K562 (cell line): Measurements from ENCODE around the gene MRPL41. TPM values are rescaled to one million over a fixed set of nuclear protein-coding genes. Genes with fewer than 3 reads are reported as not detected.
A peak's percentile ranks its signal among the peaks of the same experiment; 100 is the strongest.

Experiments used
- BRCA1 ChIP-seq, 2 experiments: fragments of 450-650 bp in 1 of 2; sonication (generic) in 1 of 2; formaldehyde crosslinking in 1 of 2; IDR thresholded peaks; 2 replicates each; pipeline versions ENCODE4 v1.5.0 to v1.6.1; 2017 to 2020; ENCODE audit warnings: mild to moderate bottlenecking in 1 of 2, missing genetic modification reagents in 1 of 2
- DACH1 ChIP-seq: fragments of 450-650 bp; IDR thresholded peaks from 2 replicates; pipeline ENCODE4 v1.6.1; 2018; ENCODE audit not compliant: partially characterized antibody
- EP400 ChIP-seq: fragments of 450-650 bp; IDR thresholded peaks from 2 replicates; pipeline ENCODE4 v1.6.1; 2017; ENCODE audit warnings: antibody characterized with exemption, mild to moderate bottlenecking, moderate library complexity
- ERF ChIP-seq: fragments of 450-650 bp; formaldehyde crosslinking; IDR thresholded peaks from 2 replicates; pipeline ENCODE4 v1.4.0; 2020; ENCODE audit warnings: mild to moderate bottlenecking, mixed read lengths
- LCOR ChIP-seq: sonication (generic); formaldehyde crosslinking; IDR thresholded peaks from 2 replicates; pipeline ENCODE4 v1.8.0; 2022; ENCODE audit warnings: mild to moderate bottlenecking, missing genetic modification reagents
- MCM3 ChIP-seq: fragments of 450-650 bp; IDR thresholded peaks from 2 replicates; pipeline ENCODE4 v1.6.1; 2016
- NFE2L1 ChIP-seq: fragments of 450-650 bp; IDR thresholded peaks from 2 replicates; pipeline ENCODE4 v1.6.1; 2016; ENCODE audit warnings: missing genetic modification characterization, low read depth, mild to moderate bottlenecking, missing compliant biosample characterization, moderate library complexity, borderline replicate concordance
- NR2F6 ChIP-seq: fragments of 450-650 bp; formaldehyde crosslinking; IDR thresholded peaks from 2 replicates; pipeline ENCODE4 v1.4.0; 2020; ENCODE audit warnings: mild to moderate bottlenecking
- OTX1 ChIP-seq: fragments of 450-650 bp; formaldehyde crosslinking; IDR thresholded peaks from 2 replicates; pipeline ENCODE4 v1.4.0; 2022; ENCODE audit warnings: mild to moderate bottlenecking
- PCBP1 ChIP-seq: fragments of 200-400 bp; formaldehyde crosslinking; IDR thresholded peaks from 2 replicates; pipeline ENCODE4 v1.6.1; 2018; ENCODE audit warnings: mild to moderate bottlenecking, low read depth, low read length; ENCODE audit not compliant: poor library complexity, severe bottlenecking
- SPI1 ChIP-seq: IDR thresholded peaks from 2 replicates; pipeline ENCODE4 v1.6.1; 2011; ENCODE audit warnings: low read depth, low read length, control low read depth, borderline replicate concordance
- ZFP30 ChIP-seq: fragments of 250-450 bp; sonication (Bioruptor Pico); IDR thresholded peaks from 2 replicates; pipeline ENCODE4 v1.8.0; 2022; ENCODE audit warnings: moderate library complexity, mild to moderate bottlenecking, inconsistent platforms, borderline replicate concordance
- ZNF121 ChIP-seq: sonication (generic); formaldehyde crosslinking; conservative IDR thresholded peaks from 2 replicates; pipeline ENCODE4 v1.8.0; 2022; ENCODE audit warnings: missing genetic modification reagents
- ZNF75A ChIP-seq: fragments of 450-650 bp; formaldehyde crosslinking; IDR thresholded peaks from 2 replicates; pipeline ENCODE4 v1.4.0; 2020; ENCODE audit warnings: mild to moderate bottlenecking
- polyA plus RNA-seq, 8 experiments: library from polyadenylated mRNA; depleted of rRNA in 4 of 8; stranded (reverse) in 5 of 8; unstranded in 3 of 8; fragments of >200 nt; fragmentation: Nextera tagmentation in 2 of 8; fragmentation: Illumina TruSeq in 1 of 8; extraction: Ambion mirVana in 2 of 8; extraction: Trizol in 1 of 8; gene quantifications; 2 replicates each; pipeline versions ENCODE4 v1.2.1 to v1.2.3, GENCODE V29; 2011 to 2014; ENCODE audit warnings: inconsistent platforms in 1 of 8, missing spikeins in 1 of 8
- total RNA-seq, 7 experiments: library from RNA; depleted of rRNA in 6 of 7; stranded (reverse); fragments of >200 nt in 6 of 7; fragmentation: Illumina TruSeq in 2 of 7; extraction: Trizol in 2 of 7; gene quantifications; 2 replicates each; pipeline versions ENCODE4 v1.2.1 to v1.2.3, GENCODE V29; 2011 to 2021; ENCODE audit warnings: low replicate concordance in 1 of 7
- TF ChIP-seq, protein P1 (sequence below): fragments of 200-800 bp; sonication (Bioruptor generic); IDR thresholded peaks from 2 replicates; pipeline ENCODE4 v1.6.1; 2017; ENCODE audit warnings: missing genetic modification characterization, missing compliant biosample characterization
- TF ChIP-seq, protein P2 (sequence below): fragments of 450-650 bp; IDR thresholded peaks from 2 replicates; pipeline ENCODE4 v1.7.1; 2018; ENCODE audit warnings: mild to moderate bottlenecking, low read depth; ENCODE audit not compliant: partially characterized antibody
- TF ChIP-seq, protein P3 (sequence below): fragments of 450-650 bp; IDR thresholded peaks from 2 replicates; pipeline ENCODE4 v1.6.1; 2017; ENCODE audit warnings: antibody characterized with exemption, mild to moderate bottlenecking
- TF ChIP-seq, protein P4 (sequence below): fragments of 250-450 bp; sonication (Bioruptor Pico); IDR thresholded peaks from 2 replicates; pipeline ENCODE4 v1.5.0; 2020; ENCODE audit warnings: mild to moderate bottlenecking

The MRPL41 gene
- total and polyA plus RNA-seq, 9 of the 15 experiments (the other 6 are each of a cell fraction or from before 2014, with no cell fraction given): 2.6 to 259 (median 21.6) TPM

DNA sequence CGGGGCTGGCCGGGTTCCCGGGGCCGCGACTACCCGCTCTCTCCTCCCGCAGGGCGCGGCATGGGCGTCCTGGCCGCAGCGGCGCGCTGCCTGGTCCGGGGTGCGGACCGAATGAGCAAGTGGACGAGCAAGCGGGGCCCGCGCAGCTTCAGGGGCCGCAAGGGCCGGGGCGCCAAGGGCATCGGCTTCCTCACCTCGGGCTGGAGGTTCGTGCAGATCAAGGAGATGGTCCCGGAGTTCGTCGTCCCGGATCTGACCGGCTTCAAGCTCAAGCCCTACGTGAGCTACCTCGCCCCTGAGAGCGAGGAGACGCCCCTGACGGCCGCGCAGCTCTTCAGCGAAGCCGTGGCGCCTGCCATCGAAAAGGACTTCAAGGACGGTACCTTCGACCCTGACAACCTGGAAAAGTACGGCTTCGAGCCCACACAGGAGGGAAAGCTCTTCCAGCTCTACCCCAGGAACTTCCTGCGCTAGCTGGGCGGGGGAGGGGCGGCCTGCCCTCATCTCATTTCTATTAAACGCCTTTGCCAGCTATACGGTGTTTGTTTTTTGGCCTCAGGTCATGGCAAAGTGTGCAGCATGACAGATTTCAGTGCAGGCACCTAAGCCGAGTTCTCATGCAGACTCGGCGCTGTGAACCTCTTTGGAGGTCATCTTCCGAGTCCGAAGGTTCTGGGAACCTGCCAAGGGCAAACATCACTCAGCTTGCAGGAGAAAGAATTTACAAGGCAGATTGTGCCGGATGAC, 516 bp downstream of the MRPL41 start (continued):
- TF ChIP-seq, protein P1, sequence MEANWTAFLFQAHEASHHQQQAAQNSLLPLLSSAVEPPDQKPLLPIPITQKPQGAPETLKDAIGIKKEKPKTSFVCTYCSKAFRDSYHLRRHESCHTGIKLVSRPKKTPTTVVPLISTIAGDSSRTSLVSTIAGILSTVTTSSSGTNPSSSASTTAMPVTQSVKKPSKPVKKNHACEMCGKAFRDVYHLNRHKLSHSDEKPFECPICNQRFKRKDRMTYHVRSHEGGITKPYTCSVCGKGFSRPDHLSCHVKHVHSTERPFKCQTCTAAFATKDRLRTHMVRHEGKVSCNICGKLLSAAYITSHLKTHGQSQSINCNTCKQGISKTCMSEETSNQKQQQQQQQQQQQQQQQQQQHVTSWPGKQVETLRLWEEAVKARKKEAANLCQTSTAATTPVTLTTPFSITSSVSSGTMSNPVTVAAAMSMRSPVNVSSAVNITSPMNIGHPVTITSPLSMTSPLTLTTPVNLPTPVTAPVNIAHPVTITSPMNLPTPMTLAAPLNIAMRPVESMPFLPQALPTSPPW (CRISPR knock-in tag): no peak
- no peak for TF ChIP-seq ZNF75A
- TF ChIP-seq, protein P2, sequence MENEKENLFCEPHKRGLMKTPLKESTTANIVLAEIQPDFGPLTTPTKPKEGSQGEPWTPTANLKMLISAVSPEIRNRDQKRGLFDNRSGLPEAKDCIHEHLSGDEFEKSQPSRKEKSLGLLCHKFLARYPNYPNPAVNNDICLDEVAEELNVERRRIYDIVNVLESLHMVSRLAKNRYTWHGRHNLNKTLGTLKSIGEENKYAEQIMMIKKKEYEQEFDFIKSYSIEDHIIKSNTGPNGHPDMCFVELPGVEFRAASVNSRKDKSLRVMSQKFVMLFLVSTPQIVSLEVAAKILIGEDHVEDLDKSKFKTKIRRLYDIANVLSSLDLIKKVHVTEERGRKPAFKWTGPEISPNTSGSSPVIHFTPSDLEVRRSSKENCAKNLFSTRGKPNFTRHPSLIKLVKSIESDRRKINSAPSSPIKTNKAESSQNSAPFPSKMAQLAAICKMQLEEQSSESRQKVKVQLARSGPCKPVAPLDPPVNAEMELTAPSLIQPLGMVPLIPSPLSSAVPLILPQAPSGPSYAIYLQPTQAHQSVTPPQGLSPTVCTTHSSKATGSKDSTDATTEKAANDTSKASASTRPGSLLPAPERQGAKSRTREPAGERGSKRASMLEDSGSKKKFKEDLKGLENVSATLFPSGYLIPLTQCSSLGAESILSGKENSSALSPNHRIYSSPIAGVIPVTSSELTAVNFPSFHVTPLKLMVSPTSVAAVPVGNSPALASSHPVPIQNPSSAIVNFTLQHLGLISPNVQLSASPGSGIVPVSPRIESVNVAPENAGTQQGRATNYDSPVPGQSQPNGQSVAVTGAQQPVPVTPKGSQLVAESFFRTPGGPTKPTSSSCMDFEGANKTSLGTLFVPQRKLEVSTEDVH: no peak
- no peak for TF ChIP-seq MCM3
- TF ChIP-seq ZNF121 (CRISPR knock-in tag): no peak
- TF ChIP-seq PCBP1: peak; percentile 12
- TF ChIP-seq, protein P3, sequence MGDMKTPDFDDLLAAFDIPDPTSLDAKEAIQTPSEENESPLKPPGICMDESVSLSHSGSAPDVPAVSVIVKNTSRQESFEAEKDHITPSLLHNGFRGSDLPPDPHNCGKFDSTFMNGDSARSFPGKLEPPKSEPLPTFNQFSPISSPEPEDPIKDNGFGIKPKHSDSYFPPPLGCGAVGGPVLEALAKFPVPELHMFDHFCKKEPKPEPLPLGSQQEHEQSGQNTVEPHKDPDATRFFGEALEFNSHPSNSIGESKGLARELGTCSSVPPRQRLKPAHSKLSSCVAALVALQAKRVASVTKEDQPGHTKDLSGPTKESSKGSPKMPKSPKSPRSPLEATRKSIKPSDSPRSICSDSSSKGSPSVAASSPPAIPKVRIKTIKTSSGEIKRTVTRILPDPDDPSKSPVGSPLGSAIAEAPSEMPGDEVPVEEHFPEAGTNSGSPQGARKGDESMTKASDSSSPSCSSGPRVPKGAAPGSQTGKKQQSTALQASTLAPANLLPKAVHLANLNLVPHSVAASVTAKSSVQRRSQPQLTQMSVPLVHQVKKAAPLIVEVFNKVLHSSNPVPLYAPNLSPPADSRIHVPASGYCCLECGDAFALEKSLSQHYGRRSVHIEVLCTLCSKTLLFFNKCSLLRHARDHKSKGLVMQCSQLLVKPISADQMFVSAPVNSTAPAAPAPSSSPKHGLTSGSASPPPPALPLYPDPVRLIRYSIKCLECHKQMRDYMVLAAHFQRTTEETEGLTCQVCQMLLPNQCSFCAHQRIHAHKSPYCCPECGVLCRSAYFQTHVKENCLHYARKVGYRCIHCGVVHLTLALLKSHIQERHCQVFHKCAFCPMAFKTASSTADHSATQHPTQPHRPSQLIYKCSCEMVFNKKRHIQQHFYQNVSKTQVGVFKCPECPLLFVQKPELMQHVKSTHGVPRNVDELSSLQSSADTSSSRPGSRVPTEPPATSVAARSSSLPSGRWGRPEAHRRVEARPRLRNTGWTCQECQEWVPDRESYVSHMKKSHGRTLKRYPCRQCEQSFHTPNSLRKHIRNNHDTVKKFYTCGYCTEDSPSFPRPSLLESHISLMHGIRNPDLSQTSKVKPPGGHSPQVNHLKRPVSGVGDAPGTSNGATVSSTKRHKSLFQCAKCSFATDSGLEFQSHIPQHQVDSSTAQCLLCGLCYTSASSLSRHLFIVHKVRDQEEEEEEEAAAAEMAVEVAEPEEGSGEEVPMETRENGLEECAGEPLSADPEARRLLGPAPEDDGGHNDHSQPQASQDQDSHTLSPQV: peak; percentile 40; the same call in 1 of the 2 replicates
- TF ChIP-seq EP400: no peak
- TF ChIP-seq ZFP30 (CRISPR knock-in tag): no peak
- TF ChIP-seq, protein P4, sequence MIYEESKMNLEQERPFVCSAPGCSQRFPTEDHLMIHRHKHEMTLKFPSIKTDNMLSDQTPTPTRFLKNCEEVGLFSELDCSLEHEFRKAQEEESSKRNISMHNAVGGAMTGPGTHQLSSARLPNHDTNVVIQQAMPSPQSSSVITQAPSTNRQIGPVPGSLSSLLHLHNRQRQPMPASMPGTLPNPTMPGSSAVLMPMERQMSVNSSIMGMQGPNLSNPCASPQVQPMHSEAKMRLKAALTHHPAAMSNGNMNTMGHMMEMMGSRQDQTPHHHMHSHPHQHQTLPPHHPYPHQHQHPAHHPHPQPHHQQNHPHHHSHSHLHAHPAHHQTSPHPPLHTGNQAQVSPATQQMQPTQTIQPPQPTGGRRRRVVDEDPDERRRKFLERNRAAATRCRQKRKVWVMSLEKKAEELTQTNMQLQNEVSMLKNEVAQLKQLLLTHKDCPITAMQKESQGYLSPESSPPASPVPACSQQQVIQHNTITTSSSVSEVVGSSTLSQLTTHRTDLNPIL (CRISPR knock-in tag): no peak
- no peak for TF ChIP-seq BRCA1 (IDR thresholded peaks at IDR 0.05)
- no peak for TF ChIP-seq BRCA1 (CRISPR knock-in tag; IDR thresholded peaks at IDR 0.05)
- no peak for TF ChIP-seq DACH1
- no peak for TF ChIP-seq SPI1
- TF ChIP-seq LCOR (CRISPR knock-in tag): 0 out of 2 replicates have a peak, but pooled peaks have one; percentile 29
- TF ChIP-seq OTX1: no peak
- TF ChIP-seq NR2F6 (CRISPR knock-in tag): no peak
- peak; percentile 50; the same call in 1 of the 2 replicates for TF ChIP-seq ERF
- TF ChIP-seq NFE2L1 (tag): no peak
